GM18868 (cell line): ENCODE results near the gene TMEM168.

ENCODE experiments used
- ATAC-seq: cut with Tn5 transposase; IDR thresholded peaks from one replicate; pipeline ENCODE4 v1.9.1; 2021; ENCODE audit warnings: mild to moderate bottlenecking, moderate library complexity; ENCODE audit not compliant: unreplicated experiment

TMEM168 gene

GRCh38 chr7:112726076-112726475 is 64.1 kb downstream of the TMEM168 start:
- ATAC-seq: no peak

GRCh38 chr7:112723416-112723815 is 66.8 kb downstream of the TMEM168 start:
- ATAC-seq: no peak

GRCh38 chr7:112721366-112721765 is 68.8 kb downstream of the TMEM168 start:
- ATAC-seq: no peak

- ATAC-seq: no peak
These were observed 74.7 kb downstream of the TMEM168 start for GRCh38 chr7:112715525-112715924.

GRCh38 chr7:112714917-112715316 is 75.3 kb downstream of the TMEM168 start:
- no peak for ATAC-seq
